Fibroblast of villous mesenchyme (primary cell): ENCODE data around the gene COL1A1. TPM values are rescaled to one million over a fixed set of nuclear protein-coding genes. Genes with fewer than 3 reads are reported as not detected.

Experiments used
- DNase-seq: peaks from one replicate; pipeline ENCODE4 v3.0.0-alpha.2; 2010; ENCODE audit warnings: low read depth
- H3K4me3 ChIP-seq: 2 replicates; pipeline ENCODE4 v1.5.1; 2011; ENCODE audit warnings: low read depth, mild to moderate bottlenecking, low read length
- CTCF ChIP-seq: IDR thresholded peaks from 2 replicates; pipeline ENCODE4 v1.5.1; 2012; ENCODE audit warnings: low read depth, mild to moderate bottlenecking, low read length; ENCODE audit not compliant: insufficient read depth
- total RNA-seq: library from RNA; depleted of rRNA; stranded (reverse); fragments of >200 nt; gene quantifications from 2 replicates; pipeline ENCODE4 v1.2.3, GENCODE V29; 2012

COL1A1 gene
- total RNA-seq, 1 donor = 2,749 TPM

GRCh38 chr17:50182783-50183420, 18.5 kb downstream of the COL1A1 start:
- no peak for TF ChIP-seq CTCF
- no peak overlapping the region for H3K4me3 ChIP-seq
- DNase-seq = peak; percentile 48

GRCh38 chr17:50181591-50182560, 19.6 kb downstream of the COL1A1 start:
- no peak overlapping the region for H3K4me3 ChIP-seq
- peak; percentile 4 for TF ChIP-seq CTCF
- DNase-seq = peak; percentile 82

GRCh38 chr17:50181144-50181543, 20.3 kb downstream of the COL1A1 start:
- DNase-seq = no peak
- H3K4me3 ChIP-seq = no peak overlapping the region
- no peak for TF ChIP-seq CTCF

GRCh38 chr17:50180620-50181019, 20.8 kb downstream of the COL1A1 start:
- TF ChIP-seq CTCF = no peak
- no peak overlapping the region for H3K4me3 ChIP-seq
- no peak for DNase-seq

GRCh38 chr17:50180111-50180510, 21.3 kb downstream of the COL1A1 start:
- no peak for DNase-seq
- no peak for TF ChIP-seq CTCF
- H3K4me3 ChIP-seq = no peak overlapping the region

- DNase-seq = peak; percentile 98
- TF ChIP-seq CTCF = peak; percentile 50
- no peak overlapping the region for H3K4me3 ChIP-seq
Observed at GRCh38 chr17:50177983-50178834, 23.2 kb downstream of the COL1A1 start.
